ENCODE results near the gene NPTX1.

Gene NPTX1

DNA sequence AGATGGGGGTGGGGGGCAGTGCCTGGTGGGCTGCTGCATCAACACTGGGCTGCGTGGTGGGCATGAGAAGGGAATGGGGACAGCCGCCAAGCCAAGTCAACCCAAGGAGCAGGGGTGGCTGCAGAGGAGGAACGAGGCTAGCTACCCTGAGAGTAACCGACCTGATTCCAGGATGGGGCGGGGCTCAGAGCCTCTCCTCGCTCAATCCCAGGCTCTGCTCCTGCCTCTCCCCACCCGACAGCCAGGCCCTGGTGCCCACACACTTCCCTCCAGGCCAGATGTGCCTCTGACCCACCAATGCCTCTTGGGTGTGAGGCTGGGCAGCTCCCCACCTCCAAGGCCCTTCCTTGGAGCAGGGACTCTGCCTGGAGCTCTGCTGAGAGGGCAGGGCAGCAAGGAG lies 2.7 kb downstream of the NPTX1 start:
- DNase-seq (ENCODE audit: low read depth in 1 of 2, low spot score in 1 of 2): no peak
- TF ChIP-seq, protein P1, sequence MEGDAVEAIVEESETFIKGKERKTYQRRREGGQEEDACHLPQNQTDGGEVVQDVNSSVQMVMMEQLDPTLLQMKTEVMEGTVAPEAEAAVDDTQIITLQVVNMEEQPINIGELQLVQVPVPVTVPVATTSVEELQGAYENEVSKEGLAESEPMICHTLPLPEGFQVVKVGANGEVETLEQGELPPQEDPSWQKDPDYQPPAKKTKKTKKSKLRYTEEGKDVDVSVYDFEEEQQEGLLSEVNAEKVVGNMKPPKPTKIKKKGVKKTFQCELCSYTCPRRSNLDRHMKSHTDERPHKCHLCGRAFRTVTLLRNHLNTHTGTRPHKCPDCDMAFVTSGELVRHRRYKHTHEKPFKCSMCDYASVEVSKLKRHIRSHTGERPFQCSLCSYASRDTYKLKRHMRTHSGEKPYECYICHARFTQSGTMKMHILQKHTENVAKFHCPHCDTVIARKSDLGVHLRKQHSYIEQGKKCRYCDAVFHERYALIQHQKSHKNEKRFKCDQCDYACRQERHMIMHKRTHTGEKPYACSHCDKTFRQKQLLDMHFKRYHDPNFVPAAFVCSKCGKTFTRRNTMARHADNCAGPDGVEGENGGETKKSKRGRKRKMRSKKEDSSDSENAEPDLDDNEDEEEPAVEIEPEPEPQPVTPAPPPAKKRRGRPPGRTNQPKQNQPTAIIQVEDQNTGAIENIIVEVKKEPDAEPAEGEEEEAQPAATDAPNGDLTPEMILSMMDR (IDR thresholded peaks at IDR 0.05; ENCODE audit: insufficient read depth, low read length): no peak
- TF ChIP-seq, protein P2, sequence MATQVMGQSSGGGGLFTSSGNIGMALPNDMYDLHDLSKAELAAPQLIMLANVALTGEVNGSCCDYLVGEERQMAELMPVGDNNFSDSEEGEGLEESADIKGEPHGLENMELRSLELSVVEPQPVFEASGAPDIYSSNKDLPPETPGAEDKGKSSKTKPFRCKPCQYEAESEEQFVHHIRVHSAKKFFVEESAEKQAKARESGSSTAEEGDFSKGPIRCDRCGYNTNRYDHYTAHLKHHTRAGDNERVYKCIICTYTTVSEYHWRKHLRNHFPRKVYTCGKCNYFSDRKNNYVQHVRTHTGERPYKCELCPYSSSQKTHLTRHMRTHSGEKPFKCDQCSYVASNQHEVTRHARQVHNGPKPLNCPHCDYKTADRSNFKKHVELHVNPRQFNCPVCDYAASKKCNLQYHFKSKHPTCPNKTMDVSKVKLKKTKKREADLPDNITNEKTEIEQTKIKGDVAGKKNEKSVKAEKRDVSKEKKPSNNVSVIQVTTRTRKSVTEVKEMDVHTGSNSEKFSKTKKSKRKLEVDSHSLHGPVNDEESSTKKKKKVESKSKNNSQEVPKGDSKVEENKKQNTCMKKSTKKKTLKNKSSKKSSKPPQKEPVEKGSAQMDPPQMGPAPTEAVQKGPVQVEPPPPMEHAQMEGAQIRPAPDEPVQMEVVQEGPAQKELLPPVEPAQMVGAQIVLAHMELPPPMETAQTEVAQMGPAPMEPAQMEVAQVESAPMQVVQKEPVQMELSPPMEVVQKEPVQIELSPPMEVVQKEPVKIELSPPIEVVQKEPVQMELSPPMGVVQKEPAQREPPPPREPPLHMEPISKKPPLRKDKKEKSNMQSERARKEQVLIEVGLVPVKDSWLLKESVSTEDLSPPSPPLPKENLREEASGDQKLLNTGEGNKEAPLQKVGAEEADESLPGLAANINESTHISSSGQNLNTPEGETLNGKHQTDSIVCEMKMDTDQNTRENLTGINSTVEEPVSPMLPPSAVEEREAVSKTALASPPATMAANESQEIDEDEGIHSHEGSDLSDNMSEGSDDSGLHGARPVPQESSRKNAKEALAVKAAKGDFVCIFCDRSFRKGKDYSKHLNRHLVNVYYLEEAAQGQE (IDR thresholded peaks at IDR 0.05; ENCODE audit: insufficient replicate concordance, low read depth): no peak
- TF ChIP-seq GABPA (IDR thresholded peaks at IDR 0.05; ENCODE audit: low read depth) (no peak), SPI1 (IDR thresholded peaks at IDR 0.05; ENCODE audit: borderline replicate concordance, low read depth) (no peak), POLR2AphosphoS5 (IDR thresholded peaks at IDR 0.05; ENCODE audit: low read depth) (no peak)
- Histone ChIP-seq H3K4me3 (replicated peaks; ENCODE audit: insufficient read depth, low read length) (no peak overlapping the region), H3K27me3 (ENCODE audit: insufficient read depth, poor library complexity, severe bottlenecking) (peaks cover 78% of the 10 kb centered on the region), H3K27ac (replicated peaks) (no peak overlapping the region)

DNA sequence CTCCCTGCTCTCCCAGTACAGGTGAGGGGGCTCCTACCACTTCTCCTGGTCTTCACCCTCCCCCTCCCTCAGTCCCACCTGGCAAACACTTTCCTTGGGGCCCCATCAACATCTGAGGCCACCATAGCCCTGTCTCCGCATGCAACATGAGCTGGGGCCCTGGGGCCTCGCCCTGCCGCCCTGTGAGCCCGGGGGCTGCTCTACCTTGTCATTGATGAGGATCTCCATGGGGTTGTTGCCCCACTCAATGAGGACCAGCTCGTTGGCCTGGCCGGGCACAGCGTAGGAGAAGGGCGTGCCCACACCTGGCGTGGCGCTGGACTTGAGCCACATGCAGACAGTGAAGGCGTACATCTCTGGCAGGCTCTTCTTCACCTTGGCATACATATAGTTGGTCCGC lies 3.4 kb downstream of the NPTX1 start:
- Histone ChIP-seq H3K27ac (replicated peaks) (no peak overlapping the region), H3K27me3 (ENCODE audit: insufficient read depth, poor library complexity, severe bottlenecking) (peaks cover 82% of the 10 kb centered on the region), H3K4me3 (replicated peaks; ENCODE audit: insufficient read depth, low read length) (no peak overlapping the region)
- DNase-seq (ENCODE audit: low read depth in 1 of 2, low spot score in 1 of 2): no peak
- TF ChIP-seq, protein P2 (IDR thresholded peaks at IDR 0.05; ENCODE audit: insufficient replicate concordance, low read depth): no peak
- no peak for TF ChIP-seq SPI1 (IDR thresholded peaks at IDR 0.05; ENCODE audit: borderline replicate concordance, low read depth)
- no peak for TF ChIP-seq GABPA (IDR thresholded peaks at IDR 0.05; ENCODE audit: low read depth)
- TF ChIP-seq, protein P1 (IDR thresholded peaks at IDR 0.05; ENCODE audit: insufficient read depth, low read length): no peak
- TF ChIP-seq POLR2AphosphoS5 (IDR thresholded peaks at IDR 0.05; ENCODE audit: low read depth): no peak

DNA sequence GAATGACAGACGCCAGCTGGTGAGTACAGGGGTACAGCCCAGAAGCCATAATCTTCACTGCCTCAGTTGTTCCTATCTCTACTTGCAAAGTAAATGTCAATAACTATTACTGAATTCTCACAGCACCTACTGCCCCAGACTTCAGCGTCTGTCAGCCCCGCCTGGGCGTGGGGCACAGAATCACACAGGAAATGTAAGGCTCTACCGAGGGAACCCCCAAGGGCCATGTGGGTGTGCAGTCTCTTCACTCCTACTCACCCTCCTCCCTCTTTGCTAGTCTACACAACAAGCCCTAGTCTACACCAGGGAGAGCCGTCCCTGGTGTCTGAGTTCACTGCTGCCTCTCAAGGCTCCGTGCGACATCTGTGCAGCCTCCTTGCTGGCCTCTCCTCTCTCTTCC lies 4.5 kb downstream of the NPTX1 start:
- TF ChIP-seq, protein P1 (IDR thresholded peaks at IDR 0.05; ENCODE audit: insufficient read depth, low read length): no peak
- TF ChIP-seq POLR2AphosphoS5 (IDR thresholded peaks at IDR 0.05; ENCODE audit: low read depth): no peak
- TF ChIP-seq, protein P2 (IDR thresholded peaks at IDR 0.05; ENCODE audit: insufficient replicate concordance, low read depth): no peak
- no peak for TF ChIP-seq GABPA (IDR thresholded peaks at IDR 0.05; ENCODE audit: low read depth)
- TF ChIP-seq SPI1 (IDR thresholded peaks at IDR 0.05; ENCODE audit: borderline replicate concordance, low read depth): no peak
- DNase-seq (ENCODE audit: low read depth in 1 of 2, low spot score in 1 of 2): no peak
- Histone ChIP-seq H3K27ac (replicated peaks) (no peak overlapping the region), H3K4me3 (replicated peaks; ENCODE audit: insufficient read depth, low read length) (no peak overlapping the region), H3K27me3 (ENCODE audit: insufficient read depth, poor library complexity, severe bottlenecking) (peaks cover 76% of the 10 kb centered on the region)
